ENCODE data around the gene EBP. TPM values are rescaled to one million over a fixed set of nuclear protein-coding genes. Genes with fewer than 3 reads are reported as not detected.

EBP gene
- total RNA-seq, 3 donors from 2014 or later: 20.3 to 22.0 (median 20.6) TPM

DNA sequence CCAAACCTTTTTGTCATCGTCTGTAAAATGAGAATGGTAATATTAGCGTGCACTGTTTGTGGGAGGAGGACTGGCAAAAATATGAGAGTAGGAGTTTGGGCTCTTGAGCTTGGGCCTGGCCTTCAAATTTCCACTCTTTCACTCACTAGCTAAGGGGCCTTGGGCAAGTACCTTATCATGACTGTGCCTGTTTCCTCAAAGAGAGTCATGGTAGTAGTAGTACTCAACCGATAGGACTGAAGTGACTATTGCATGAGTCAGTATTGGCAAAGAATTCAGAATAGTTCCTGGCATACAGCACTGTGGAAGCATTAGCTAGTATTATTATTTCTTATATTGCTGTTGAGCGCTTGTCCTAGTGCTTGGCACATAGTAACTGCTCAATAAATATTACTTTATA, 36.7 kb downstream of the EBP start:
- DNase-seq (ENCODE audit: low spot score in 2 of 2): no peak
- no peak for TF ChIP-seq POLR2AphosphoS5 (IDR thresholded peaks at IDR 0.05)
- TF ChIP-seq POLR2A (IDR thresholded peaks at IDR 0.05): no peak
- TF ChIP-seq, protein P1, sequence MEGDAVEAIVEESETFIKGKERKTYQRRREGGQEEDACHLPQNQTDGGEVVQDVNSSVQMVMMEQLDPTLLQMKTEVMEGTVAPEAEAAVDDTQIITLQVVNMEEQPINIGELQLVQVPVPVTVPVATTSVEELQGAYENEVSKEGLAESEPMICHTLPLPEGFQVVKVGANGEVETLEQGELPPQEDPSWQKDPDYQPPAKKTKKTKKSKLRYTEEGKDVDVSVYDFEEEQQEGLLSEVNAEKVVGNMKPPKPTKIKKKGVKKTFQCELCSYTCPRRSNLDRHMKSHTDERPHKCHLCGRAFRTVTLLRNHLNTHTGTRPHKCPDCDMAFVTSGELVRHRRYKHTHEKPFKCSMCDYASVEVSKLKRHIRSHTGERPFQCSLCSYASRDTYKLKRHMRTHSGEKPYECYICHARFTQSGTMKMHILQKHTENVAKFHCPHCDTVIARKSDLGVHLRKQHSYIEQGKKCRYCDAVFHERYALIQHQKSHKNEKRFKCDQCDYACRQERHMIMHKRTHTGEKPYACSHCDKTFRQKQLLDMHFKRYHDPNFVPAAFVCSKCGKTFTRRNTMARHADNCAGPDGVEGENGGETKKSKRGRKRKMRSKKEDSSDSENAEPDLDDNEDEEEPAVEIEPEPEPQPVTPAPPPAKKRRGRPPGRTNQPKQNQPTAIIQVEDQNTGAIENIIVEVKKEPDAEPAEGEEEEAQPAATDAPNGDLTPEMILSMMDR (IDR thresholded peaks at IDR 0.05): no peak

DNA sequence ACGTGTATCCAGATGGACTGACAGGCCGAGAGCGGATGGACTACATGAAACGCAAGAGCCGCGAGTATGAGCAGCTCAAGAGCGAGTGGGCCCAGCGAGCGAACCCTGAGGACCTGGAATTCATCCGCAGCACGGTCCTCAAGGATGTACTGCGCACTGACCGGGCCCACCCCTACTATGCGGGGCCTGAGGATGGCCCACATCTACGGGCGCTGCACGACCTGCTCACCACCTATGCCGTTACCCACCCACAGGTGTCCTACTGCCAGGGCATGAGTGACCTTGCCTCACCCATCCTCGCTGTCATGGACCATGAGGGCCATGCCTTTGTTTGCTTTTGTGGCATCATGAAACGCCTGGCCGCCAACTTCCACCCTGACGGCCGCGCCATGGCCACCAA, 38.0 kb downstream of the EBP start:
- H3K27me3 ChIP-seq: peaks cover 0 to 23% of the 10 kb centered on the region in 2 donors
- intact Hi-C loops (cut with DNase I; ENCODE audit: low total_unique reads): no loop called here
- H3K4me1 ChIP-seq: no peaks in the 10 kb centered on the region
- H3K4me3 ChIP-seq: no peak overlapping the region
- no peak for DNase-seq (ENCODE audit: low spot score in 2 of 2)
- H3K9me3 ChIP-seq: no peaks in the 10 kb centered on the region
- H3K36me3 ChIP-seq: no peaks in the 10 kb centered on the region
- TF ChIP-seq, protein P1 (IDR thresholded peaks at IDR 0.05): no peak
- TF ChIP-seq POLR2AphosphoS5 (IDR thresholded peaks at IDR 0.05) (no peak), POLR2A (IDR thresholded peaks at IDR 0.05) (no peak)
- no peak overlapping the region for H3K27ac ChIP-seq

More for the DNA sequence above, 36.7 kb downstream of the EBP start:
- Histone ChIP-seq H3K27me3 (peaks cover 0 to 19% of the 10 kb centered on the region in 2 donors), H3K9me3 (no peaks in the 10 kb centered on the region), H3K4me1 (no peaks in the 10 kb centered on the region), H3K36me3 (no peaks in the 10 kb centered on the region), H3K27ac (no peak overlapping the region), H3K4me3 (no peak overlapping the region)
- intact Hi-C loops (cut with DNase I; ENCODE audit: low total_unique reads): no loop called here

DNA sequence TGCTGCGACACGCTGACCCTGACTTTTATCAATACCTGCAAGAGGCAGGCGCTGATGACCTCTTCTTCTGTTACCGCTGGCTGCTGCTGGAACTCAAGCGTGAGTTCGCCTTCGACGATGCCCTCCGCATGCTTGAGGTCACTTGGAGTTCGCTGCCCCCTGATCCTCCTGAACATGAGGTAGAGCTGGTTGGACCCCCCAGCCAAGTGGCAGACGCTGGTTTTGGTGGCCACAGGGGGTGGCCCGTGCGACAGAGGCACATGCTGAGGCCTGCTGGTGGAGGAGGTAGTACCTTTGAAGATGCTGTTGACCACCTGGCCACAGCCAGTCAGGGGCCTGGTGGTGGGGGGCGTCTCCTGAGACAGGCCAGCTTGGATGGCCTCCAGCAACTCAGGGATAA, 38.4 kb downstream of the EBP start:
- TF ChIP-seq, protein P1 (IDR thresholded peaks at IDR 0.05): no peak
- TF ChIP-seq POLR2AphosphoS5 (IDR thresholded peaks at IDR 0.05) (no peak), POLR2A (IDR thresholded peaks at IDR 0.05) (no peak)
- Histone ChIP-seq H3K4me3 (no peak overlapping the region), H3K4me1 (no peaks in the 10 kb centered on the region), H3K36me3 (no peaks in the 10 kb centered on the region), H3K9me3 (no peaks in the 10 kb centered on the region), H3K27me3 (peaks cover 0 to 21% of the 10 kb centered on the region in 2 donors), H3K27ac (no peak overlapping the region)
- intact Hi-C loops (cut with DNase I; ENCODE audit: low total_unique reads): no loop called here
- no peak for DNase-seq (ENCODE audit: low spot score in 2 of 2)

DNA sequence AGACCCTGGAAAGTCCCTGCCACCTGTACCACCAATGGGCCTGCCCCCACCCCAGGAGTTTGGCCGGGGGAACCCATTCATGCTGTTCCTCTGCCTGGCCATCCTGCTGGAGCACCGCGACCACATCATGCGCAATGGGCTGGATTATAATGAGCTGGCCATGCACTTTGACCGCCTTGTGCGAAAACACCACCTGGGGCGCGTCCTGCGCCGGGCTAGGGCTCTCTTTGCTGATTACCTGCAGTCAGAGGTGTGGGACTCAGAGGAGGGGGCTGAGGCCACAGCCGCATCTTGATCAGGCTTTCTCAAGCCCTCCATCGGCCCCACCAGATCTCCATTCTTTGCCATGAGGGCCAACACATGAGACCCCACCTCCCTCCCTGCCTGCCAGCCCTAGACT, 39.1 kb downstream of the EBP start:
- no peak overlapping the region for H3K4me3 ChIP-seq
- intact Hi-C loops (cut with DNase I; ENCODE audit: low total_unique reads): no loop called here
- no peaks in the 10 kb centered on the region for H3K9me3 ChIP-seq
- TF ChIP-seq POLR2AphosphoS5 (IDR thresholded peaks at IDR 0.05): no peak
- TF ChIP-seq, protein P1 (IDR thresholded peaks at IDR 0.05): no peak
- TF ChIP-seq POLR2A (IDR thresholded peaks at IDR 0.05): no peak
- H3K4me1 ChIP-seq: no peaks in the 10 kb centered on the region
- H3K27ac ChIP-seq: no peak overlapping the region
- H3K36me3 ChIP-seq: no peaks in the 10 kb centered on the region
- no peak for DNase-seq (ENCODE audit: low spot score in 2 of 2)
- peaks cover 0 to 21% of the 10 kb centered on the region in 2 donors for H3K27me3 ChIP-seq

DNA sequence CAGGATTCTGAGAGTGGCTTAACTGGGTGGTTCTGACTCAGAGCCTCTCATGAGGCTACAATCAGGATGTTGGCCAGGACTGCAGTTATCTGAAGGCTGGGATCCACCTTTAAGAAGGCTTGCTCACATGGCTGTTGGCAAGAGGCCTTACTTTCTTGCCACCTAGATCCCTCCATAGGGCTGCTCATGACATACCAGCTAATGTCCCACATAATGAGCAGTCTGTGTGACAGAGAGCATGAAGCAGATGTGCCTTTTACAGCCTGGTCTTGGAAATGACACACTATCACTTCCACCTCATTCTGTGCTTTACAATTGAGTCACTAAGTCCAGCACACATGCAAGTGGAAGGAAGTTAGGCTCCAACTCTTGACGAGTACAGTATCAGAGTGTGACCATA, 48.4 kb downstream of the EBP start:
- Histone ChIP-seq H3K4me1 (no peaks in the 10 kb centered on the region), H3K27me3 (peaks cover 0 to 7% of the 10 kb centered on the region in 2 donors), H3K4me3 (no peak overlapping the region), H3K9me3 (no peaks in the 10 kb centered on the region), H3K27ac (no peak overlapping the region), H3K36me3 (no peaks in the 10 kb centered on the region)
- DNase-seq (ENCODE audit: low spot score in 2 of 2): no peak
- intact Hi-C loops (cut with DNase I; ENCODE audit: low total_unique reads): no loop called here
- TF ChIP-seq, protein P1 (IDR thresholded peaks at IDR 0.05): no peak
- TF ChIP-seq POLR2AphosphoS5 (IDR thresholded peaks at IDR 0.05): no peak
- TF ChIP-seq POLR2A (IDR thresholded peaks at IDR 0.05): no peak

Measured in breast epithelium (tissue), 4 donors.